ENCODE results near the gene CENPH.
"Not testable (repeated sequence)": the region's sequence is repeated elsewhere in the genome, so short reads cannot be mapped to it uniquely, and the experiment has no call there.

The CENPH gene

GRCh38 chr5:69250593-69250992, 61.2 kb downstream of the CENPH start:
- DNase-seq (ENCODE audit: low read depth in 3 of 3) = no peak

- no peak for DNase-seq (ENCODE audit: low read depth in 3 of 3)
Observed at GRCh38 chr5:69252437-69252836, 63.1 kb downstream of the CENPH start.

GRCh38 chr5:69255940-69256339, 66.6 kb downstream of the CENPH start:
- DNase-seq (ENCODE audit: low read depth in 3 of 3) = not testable (repeated sequence)

- DNase-seq (ENCODE audit: low read depth in 3 of 3) = no peak
Observed at GRCh38 chr5:69257577-69257976, 68.2 kb downstream of the CENPH start.
